GM12891 (cell line): ENCODE measurements around the gene UBASH3B.

Source experiments
- POLR2A ChIP-seq: IDR thresholded peaks from 2 replicates; pipeline ENCODE4 v1.6.1; 2011; ENCODE audit warnings: low read depth, low read length, control low read depth
- POLR2AphosphoS5 ChIP-seq: IDR thresholded peaks from 2 replicates; pipeline ENCODE4 v1.6.1; 2011; ENCODE audit warnings: low read depth, low read length, control low read depth
- POU2F2 ChIP-seq: IDR thresholded peaks from 2 replicates; pipeline ENCODE4 v1.6.1; 2011; ENCODE audit warnings: low read depth, mild to moderate bottlenecking, control low read depth, low read length, moderate library complexity
- TAF1 ChIP-seq: IDR thresholded peaks from 2 replicates; pipeline ENCODE4 v1.6.1; 2011; ENCODE audit warnings: low read depth, low read length, control low read depth

GRCh38 chr11:122618927-122619326, 36.6 kb upstream of the UBASH3B start:
- no peak for TF ChIP-seq POLR2A
- no peak for TF ChIP-seq POU2F2
- TF ChIP-seq TAF1: no peak
- no peak for TF ChIP-seq POLR2AphosphoS5
